ENCODE measurements around the gene RAB26.

Gene RAB26

GRCh38 chr16:2181952-2182351 is 33.5 kb downstream of the RAB26 start:
- DNase-seq: no peak

- no peak for DNase-seq
Observed at GRCh38 chr16:2183671-2184070, 35.2 kb downstream of the RAB26 start.

- no peak for DNase-seq
Observed at GRCh38 chr16:2184346-2184745, 35.9 kb downstream of the RAB26 start.

GRCh38 chr16:2184962-2185361 is 36.5 kb downstream of the RAB26 start:
- no peak for DNase-seq

GRCh38 chr16:2186064-2186463 is 37.6 kb downstream of the RAB26 start:
- no peak for DNase-seq

- no peak for DNase-seq
Observed at GRCh38 chr16:2186505-2186904, 38.1 kb downstream of the RAB26 start.

GRCh38 chr16:2187212-2187611 is 38.8 kb downstream of the RAB26 start:
- DNase-seq: no peak

GRCh38 chr16:2188395-2188794 is 40.0 kb downstream of the RAB26 start:
- no peak for DNase-seq

GRCh38 chr16:2189252-2189893 is 40.9 kb downstream of the RAB26 start:
- DNase-seq: no peak

- DNase-seq: no peak
Observed at GRCh38 chr16:2190002-2190658, 41.7 kb downstream of the RAB26 start.

- no peak for DNase-seq
Observed at GRCh38 chr16:2190659-2191445, 42.4 kb downstream of the RAB26 start.

GRCh38 chr16:2191446-2191706 is 43.0 kb downstream of the RAB26 start:
- no peak for DNase-seq

- DNase-seq: peak in 2 of 3 experiments; percentile 37 to 73
Observed at GRCh38 chr16:2194166-2194834, 45.9 kb downstream of the RAB26 start.

- peak; percentile 64 to 82 (median 74) for DNase-seq
Observed at GRCh38 chr16:2194852-2195321, 46.5 kb downstream of the RAB26 start.

- peak in 1 of 3 experiments; percentile 37 for DNase-seq
Observed at GRCh38 chr16:2195322-2196161, 47.1 kb downstream of the RAB26 start.

- DNase-seq: peak; percentile 31 to 52 (median 45)
Observed at GRCh38 chr16:2196162-2196980, 47.9 kb downstream of the RAB26 start, which contains the start of gene CASKIN1. Gene CASKIN1, minus strand, starts transcription at chr16:2196605. Its CDS starts 173 bp downstream, at chr16:2196432.

GRCh38 chr16:2196981-2197511 is 48.6 kb downstream of the RAB26 start:
- DNase-seq: no peak

GRCh38 chr16:2197765-2198164 is 49.3 kb downstream of the RAB26 start:
- no peak for DNase-seq

- DNase-seq: no peak
Observed at GRCh38 chr16:2198283-2198682, 49.9 kb downstream of the RAB26 start.

GRCh38 chr16:2199095-2199494 is 50.7 kb downstream of the RAB26 start:
- DNase-seq: no peak

- no peak for DNase-seq
Observed at GRCh38 chr16:2199621-2200139, 51.3 kb downstream of the RAB26 start.
